Endothelial cell of hepatic sinusoid (primary cell): ENCODE results near the gene AOAH.

Source experiments
- in situ Hi-C: cut with HindIII; loops from 2 replicates; pipeline ENCODE4 v1.10.0; 2017; ENCODE audit warnings: low sequenced_read_pairs

Gene AOAH, protein sequence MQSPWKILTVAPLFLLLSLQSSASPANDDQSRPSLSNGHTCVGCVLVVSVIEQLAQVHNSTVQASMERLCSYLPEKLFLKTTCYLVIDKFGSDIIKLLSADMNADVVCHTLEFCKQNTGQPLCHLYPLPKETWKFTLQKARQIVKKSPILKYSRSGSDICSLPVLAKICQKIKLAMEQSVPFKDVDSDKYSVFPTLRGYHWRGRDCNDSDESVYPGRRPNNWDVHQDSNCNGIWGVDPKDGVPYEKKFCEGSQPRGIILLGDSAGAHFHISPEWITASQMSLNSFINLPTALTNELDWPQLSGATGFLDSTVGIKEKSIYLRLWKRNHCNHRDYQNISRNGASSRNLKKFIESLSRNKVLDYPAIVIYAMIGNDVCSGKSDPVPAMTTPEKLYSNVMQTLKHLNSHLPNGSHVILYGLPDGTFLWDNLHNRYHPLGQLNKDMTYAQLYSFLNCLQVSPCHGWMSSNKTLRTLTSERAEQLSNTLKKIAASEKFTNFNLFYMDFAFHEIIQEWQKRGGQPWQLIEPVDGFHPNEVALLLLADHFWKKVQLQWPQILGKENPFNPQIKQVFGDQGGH

GRCh38 chr7:36723951-36724664 is at the start of gene AOAH:
Gene AOAH (minus strand): TSS chr7:36724494. CDS start chr7:36724148, 346 bp downstream.
- in situ Hi-C loops = no loop called here

GRCh38 chr7:36766451-36766850 is 42.2 kb upstream of the AOAH start:
- in situ Hi-C loops = no loop called here

DNA sequence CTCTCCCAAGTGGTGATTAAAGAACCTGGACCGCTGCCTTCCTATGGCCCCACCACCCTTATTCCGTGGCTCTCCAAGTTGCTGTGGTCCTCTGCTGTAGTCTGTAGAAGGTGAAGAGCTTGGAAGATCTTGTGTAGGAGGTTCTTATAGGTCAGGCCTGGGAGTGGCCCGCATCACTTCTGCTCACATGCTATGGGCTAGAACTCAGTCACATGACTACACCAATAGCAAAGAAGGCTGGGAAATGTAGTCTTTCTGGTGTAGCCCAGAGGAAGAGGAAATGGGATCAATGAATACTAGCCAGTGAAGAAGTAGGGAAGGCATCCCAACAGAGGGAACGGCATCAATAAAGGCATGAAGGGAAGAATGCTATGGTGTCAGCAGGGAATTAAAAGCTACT is 41.3 kb upstream of the AOAH start:
- in situ Hi-C loops = no loop called here

DNA sequence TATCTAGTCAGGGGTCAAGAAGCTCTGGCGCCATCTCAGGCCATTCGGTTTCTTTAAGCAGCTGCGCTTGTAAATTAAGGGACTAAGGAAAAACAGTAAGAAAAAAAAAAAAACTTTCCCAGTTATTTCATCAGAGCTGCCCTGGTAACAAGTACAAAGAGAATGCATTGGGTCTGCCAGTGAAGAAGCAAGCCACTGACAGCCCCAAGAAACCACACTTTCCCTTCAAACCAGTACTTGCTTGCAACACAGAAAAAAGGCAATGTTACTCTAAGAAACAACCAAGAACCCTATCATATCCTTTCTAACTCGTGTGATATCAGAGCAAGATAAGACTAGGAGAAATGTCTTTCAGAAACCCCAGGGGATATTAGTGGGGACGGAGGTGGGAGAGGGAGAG is 40.6 kb upstream of the AOAH start:
- in situ Hi-C loops = no loop called here

DNA sequence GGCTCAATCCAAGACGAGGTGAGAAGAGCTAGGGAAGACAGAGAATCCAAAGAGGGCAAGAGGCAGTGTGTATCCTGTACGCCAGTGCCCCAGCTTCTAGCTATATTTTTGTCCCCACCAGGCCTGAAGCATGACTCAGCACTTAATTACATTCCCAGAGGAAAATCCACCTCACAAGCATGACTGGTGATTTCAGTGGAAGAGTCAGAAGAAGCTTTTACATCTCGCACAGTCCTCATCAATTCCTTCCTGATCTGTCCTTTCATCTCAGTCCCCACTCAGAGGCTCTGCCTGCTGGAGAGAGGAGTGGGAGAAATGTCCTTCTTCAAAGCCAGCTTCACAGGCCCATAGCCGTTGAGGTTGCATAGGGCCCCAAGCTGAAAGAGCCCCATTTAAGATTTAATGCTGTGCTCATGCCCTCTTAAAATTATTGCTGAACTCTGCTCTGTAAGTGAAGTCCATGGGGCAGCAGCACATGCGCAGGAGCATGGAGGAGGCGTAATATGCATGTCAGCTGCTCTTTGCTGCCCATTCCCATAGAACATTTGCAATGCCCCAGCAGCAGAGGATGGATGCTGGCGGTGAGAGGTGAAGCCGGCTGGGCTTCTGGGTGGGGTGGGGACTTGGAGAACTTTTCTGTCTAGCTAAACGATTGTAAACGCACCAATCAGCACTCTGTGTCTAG is 39.0 kb upstream of the AOAH start:
- in situ Hi-C loops = no loop called here

DNA sequence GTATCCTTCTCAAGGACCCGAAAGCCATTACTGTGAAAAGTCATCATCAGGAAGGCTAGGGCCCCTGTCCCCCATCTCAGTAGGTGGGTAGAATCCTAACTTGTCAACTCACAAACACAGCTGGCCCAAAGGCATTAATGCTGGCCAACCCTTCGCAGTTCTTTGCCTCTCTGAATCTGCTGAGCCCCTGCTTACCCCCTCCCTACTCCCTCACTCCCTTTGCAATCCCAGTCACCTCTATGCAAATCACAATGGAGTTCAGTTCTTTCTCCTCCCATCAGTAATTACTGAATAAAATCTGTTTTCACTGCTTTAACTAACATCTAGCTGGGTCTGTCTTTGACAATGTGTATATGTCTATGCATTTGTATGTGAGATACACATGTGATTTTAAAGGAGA is 38.1 kb upstream of the AOAH start:
- in situ Hi-C loops = no loop called here

DNA sequence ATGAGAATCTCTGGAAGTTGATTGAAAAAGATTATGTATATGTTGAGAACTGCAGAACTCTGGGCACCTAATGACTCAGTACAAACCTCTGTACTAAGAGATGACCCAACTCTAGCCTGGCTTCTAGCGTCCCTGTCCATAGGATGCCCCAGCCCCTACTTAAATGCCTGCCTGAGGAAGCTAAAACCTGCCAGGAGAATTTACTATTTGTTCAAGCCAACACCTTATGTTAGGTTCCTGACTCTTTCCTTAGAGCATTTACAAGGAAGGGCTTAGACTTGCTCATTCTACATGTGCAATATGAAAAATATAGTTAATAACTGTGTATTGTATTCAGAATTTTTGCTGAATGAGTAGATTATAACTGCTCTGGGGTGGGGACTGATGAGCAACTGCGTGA is 37.5 kb upstream of the AOAH start:
- in situ Hi-C loops = no loop called here

- in situ Hi-C loops = no loop called here
Observed at GRCh38 chr7:36760856-36761762, 36.8 kb upstream of the AOAH start.

DNA sequence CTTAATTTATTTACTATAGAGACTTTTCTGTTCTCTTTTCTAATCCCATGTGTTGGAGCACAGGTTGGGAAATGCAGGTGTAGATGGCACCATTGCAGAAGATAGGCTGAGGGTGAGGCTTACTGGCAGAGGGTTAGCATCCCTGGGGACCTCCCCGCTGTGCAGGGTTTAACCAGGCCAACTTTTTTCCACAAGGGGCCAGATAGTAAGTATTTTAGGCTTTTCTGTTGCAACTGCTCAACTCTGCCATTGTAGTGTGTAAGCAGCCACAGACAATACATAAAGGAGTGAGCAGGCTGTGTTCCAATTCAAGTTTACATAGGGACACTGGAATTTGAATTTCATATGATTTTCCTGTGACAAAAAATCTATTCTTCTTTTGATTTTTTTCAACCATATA is 34.6 kb upstream of the AOAH start:
- in situ Hi-C loops = no loop called here

DNA sequence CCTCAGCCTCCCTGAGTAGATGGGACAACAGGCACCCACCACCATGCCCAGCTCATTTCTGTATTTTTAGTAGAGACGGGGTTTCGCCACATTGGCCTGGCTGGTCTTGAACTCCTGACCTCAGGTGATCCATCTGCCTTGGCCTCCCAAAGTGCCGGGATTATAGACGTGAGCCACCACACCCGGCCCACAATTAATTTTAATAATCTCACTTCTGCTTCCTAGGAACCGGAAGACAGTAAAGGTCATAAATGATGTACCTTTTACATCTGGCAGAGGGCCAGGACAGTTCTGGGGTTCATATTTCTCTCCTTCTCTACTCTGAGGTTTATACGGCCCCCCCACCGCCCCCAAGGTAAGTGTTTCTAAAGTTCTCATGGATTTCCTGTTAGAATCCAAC is 31.2 kb upstream of the AOAH start:
- in situ Hi-C loops = no loop called here

- in situ Hi-C loops = no loop called here
Observed at GRCh38 chr7:36752026-36752711, 27.9 kb upstream of the AOAH start.

- in situ Hi-C loops = no loop called here
Observed at GRCh38 chr7:36750451-36750850, 26.2 kb upstream of the AOAH start.

- in situ Hi-C loops = no loop called here
Observed at GRCh38 chr7:36749282-36749960, 25.1 kb upstream of the AOAH start.

- in situ Hi-C loops = no loop called here
Observed at GRCh38 chr7:36748017-36748487, 23.8 kb upstream of the AOAH start.

- in situ Hi-C loops = no loop called here
Observed at GRCh38 chr7:36747280-36748016, 23.2 kb upstream of the AOAH start.

DNA sequence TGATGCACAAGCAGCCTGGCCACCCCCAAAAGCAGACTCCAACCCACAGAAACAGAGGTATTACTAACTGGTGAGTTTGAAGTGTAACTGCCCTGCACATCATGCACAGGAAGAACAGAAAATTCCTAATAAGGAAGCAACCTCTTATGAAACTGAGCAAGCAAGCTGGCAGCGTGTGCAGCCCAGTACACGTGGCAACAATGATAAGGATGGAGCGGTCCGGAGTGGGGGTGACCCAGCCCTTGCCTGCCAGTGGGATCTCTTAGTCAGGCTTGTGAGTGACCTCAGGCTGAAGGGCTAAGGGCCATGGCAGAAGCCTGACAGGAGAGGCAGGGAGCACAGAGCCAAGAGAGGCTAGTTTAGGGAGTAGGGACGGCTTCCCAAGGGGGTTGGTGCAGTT is 22.1 kb upstream of the AOAH start:
- in situ Hi-C loops = no loop called here

DNA sequence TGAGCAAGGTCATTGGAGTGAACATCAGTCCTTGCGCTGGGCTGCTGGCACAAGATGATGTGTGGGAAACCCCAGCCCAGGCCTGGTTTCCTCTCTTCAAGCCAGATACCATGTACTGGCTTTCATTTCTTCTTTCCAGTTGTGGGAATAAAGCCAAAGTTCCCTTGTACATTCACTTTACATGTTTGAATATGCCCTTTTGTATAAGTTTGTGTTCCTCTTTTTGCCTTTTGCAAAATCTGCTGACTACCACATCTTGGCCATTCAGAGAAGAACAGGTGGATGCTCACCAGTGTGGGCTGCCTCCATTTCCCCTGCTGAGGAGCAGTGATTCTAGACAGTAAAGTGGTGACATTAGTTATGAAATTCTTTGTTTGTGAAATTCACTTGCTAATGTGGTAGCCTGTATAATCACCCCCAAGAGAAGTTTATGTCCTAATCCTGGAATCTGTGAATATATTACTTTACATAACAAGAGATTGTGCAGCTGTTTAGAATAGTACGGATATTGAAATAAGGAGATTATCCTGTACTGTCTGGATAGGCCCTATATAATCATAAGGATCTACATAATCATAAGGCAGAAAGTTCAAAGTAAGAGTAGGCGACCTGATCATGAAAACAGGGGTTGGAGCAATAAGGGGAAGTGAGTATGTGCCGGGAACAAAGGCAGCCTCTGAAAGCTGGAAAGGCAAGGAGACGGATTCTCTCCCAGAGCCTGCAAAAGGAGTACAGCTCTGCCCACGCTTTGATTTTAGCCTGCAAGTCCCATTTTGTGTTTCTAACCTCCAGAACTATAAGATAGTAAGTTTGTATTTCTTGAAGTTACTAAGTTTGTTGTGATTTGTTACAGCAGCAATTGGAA is 18.8 kb upstream of the AOAH start:
- in situ Hi-C loops = no loop called here

GRCh38 chr7:36741866-36742265 is 17.6 kb upstream of the AOAH start:
- in situ Hi-C loops = no loop called here
